Small intestine (tissue), 7 donors: ENCODE results near the gene U2AF2. TPM values are rescaled to one million over a fixed set of nuclear protein-coding genes. Genes with fewer than 3 reads are reported as not detected.

Experiments
- DNase-seq, 2 donors: peaks; one replicate each; pipeline versions ENCODE4 v3.0.0 to v3.0.0-alpha.2; 2013
- FAIRE-seq: peaks from 2 replicates; lab custom pipeline; 2012; peaks lifted over from hg19 to GRCh38; lab: Jason Lieb, UNC
- H3K27ac ChIP-seq, 3 donors: one replicate each; pipeline ENCODE4 v1.5.1; 2013; ENCODE audit warnings: low read length in 2 of 3, mild to moderate bottlenecking in 2 of 3, control low read depth in 1 of 3, inconsistent platforms in 1 of 3, low read depth in 1 of 3, moderate library complexity in 1 of 3
- H3K27me3 ChIP-seq, 3 donors: one replicate each; pipeline ENCODE4 v1.6.1; 2013; ENCODE audit warnings: low read length in 3 of 3, inconsistent platforms in 1 of 3; ENCODE audit not compliant: control insufficient read depth in 3 of 3, insufficient read depth in 3 of 3
- H3K36me3 ChIP-seq, 3 donors: one replicate each; pipeline ENCODE4 v1.6.1; 2013; ENCODE audit warnings: low read length in 3 of 3, inconsistent platforms in 1 of 3, low read depth in 1 of 3, mild to moderate bottlenecking in 1 of 3, moderate library complexity in 1 of 3; ENCODE audit not compliant: control insufficient read depth in 3 of 3, insufficient read depth in 2 of 3
- H3K4me1 ChIP-seq, 3 donors: one replicate each; pipeline ENCODE4 v1.6.1; 2013; ENCODE audit warnings: low read length in 2 of 3, inconsistent platforms in 1 of 3, low read depth in 1 of 3, mild to moderate bottlenecking in 1 of 3, moderate library complexity in 1 of 3; ENCODE audit not compliant: control insufficient read depth in 3 of 3, insufficient read depth in 2 of 3
- H3K4me3 ChIP-seq, 3 donors: one replicate each; pipeline ENCODE4 v1.5.1; 2013; ENCODE audit warnings: low read length in 3 of 3, control low read depth in 1 of 3, inconsistent platforms in 1 of 3, low read depth in 1 of 3, mild to moderate bottlenecking in 1 of 3, moderate library complexity in 1 of 3
- H3K9me3 ChIP-seq, 2 donors: one replicate each; pipeline ENCODE4 v1.6.1; 2013; ENCODE audit warnings: low read depth in 1 of 2, low read length in 1 of 2; ENCODE audit not compliant: control insufficient read depth in 2 of 2, insufficient read depth in 1 of 2
- WGBS, 3 donors: extraction: QIAGEN DNeasy Blood & Tissue Kit; methylation state at CpG; one replicate each; pipeline ENCODE4 v1.1.7; 2013; 5-methylcytosine and 5-hydroxymethylcytosine counted together
- polyA plus RNA-seq, 4 donors: library from polyadenylated mRNA; stranded (reverse) in 3 of 4; unstranded in 1 of 4; fragments of 200-250 nt in 3 of 4; fragments of 120-200 nt in 1 of 4; gene quantifications; one replicate each; pipeline versions ENCODE4 v1.2.1 to v1.2.3, GENCODE V29; 2013
- donor health status: healthy with polysubstance abuse.
- donor health status: control.
- donor health status: control.
- donor health status: Bipolar disorder and iron deficiency.
- donor health status: healthy.

Gene U2AF2
- polyA plus RNA-seq, 4 donors, result 74.0 to 161 (median 115) TPM

DNA sequence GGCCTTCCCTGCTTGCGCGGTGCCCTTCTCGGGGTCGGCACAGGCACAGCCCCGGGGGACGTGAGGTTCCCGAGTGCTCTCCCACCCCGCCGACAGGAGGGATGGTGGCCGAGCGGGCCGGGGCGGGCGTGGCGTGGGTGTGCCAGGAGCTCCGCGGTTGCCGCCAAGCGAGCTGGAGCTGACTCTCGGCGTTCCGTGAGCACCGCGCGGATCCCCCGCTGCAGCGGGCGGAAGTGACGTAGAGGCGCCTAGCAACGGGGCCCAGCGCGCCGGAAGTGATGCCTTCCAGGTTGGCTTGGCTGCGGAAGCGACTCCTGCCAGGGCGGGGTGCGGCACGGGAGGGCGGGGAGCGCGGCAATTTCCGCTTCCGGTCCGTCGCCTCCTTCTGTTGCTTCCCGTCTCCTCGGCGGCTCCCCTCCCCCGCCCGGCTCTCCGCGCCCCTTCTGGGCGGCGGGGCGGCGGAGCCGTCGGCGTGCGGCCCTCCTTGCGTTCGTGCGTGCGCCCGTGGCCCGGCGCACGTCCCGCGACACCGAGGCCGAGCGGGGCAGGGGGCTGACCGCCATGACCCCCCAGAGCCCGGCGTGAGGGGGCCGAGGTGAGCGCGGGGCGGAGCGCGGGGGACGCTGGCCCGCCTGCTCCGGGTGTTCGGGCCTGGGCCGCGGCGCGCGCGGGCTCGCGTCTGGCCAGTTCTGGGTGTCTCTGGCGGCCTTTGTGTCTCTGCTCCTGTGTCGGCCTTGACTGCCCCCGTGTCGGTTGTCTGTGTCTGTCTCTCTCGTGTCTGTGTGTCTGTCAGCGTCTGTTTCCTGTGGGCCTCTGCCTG is 20.2 kb downstream of the U2AF2 start, which contains the start of gene EPN1:
Gene EPN1 (plus strand): TSS at position 386 of the 820 bp plus-strand sequence. CDS start 3,402 bp downstream, outside the sequence.
- FAIRE-seq (no peak), DNase-seq (peak; percentile 96 to 98)
- peaks cover 6 to 44% (median 11%) of the 10 kb centered on the region in 3 donors for H3K4me1 ChIP-seq
- 0 to 1% (median 1%) methylated on average over 54 to 101 of the region's 101 CpGs for WGBS, 3 donors
- no peaks in the 10 kb centered on the region for H3K9me3 ChIP-seq
- H3K27me3 ChIP-seq, result no peaks in the 10 kb centered on the region
- peak within 1 kb of the TSS; percentile 79 to 98 (median 94) for H3K4me3 ChIP-seq
- peaks cover 15 to 62% (median 19%) of the 10 kb centered on the region in 3 donors for H3K36me3 ChIP-seq
- peak within 1 kb of the TSS; percentile 80 to 92 (median 92) for H3K27ac ChIP-seq

DNA sequence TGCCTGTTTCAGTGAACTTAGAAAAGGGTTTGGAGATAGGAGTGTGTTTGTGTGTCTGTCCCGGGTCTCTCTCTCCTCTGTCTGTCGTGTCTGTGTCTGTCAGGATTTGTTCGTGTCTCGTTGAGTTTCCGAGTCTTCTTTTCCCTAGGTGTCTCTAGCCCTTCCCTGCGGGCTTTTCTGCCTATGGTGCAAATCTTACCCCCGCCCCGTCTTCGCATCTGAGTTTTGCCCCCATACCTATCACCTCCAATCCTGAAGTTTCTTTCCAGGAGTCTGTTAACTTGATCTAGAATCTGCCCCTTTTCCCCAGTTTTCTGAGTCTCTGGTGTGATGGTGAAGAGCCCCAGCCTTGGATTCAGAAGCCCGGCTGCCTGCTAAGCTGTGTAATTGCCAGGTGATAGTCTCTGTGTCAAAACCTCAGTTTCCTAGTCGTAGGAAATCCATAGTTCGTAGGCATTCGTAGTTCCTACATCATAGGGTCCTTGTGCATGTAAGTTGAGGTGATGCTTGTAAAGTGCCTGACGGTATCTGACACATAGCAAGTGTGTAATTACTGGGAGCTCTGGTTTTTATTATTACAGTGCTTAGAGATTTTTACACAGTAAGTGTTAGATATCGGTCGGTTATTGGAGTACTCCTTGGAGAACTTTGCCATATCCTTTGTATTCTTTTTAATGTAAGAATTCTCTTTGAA is 21.0 kb downstream of the U2AF2 start:
- Histone ChIP-seq H3K4me3 (peak overlapping the region; percentile 79 to 98 (median 94)), H3K36me3 (peaks cover 12 to 62% (median 15%) of the 10 kb centered on the region in 3 donors), H3K9me3 (no peaks in the 10 kb centered on the region), H3K27me3 (no peaks in the 10 kb centered on the region), H3K27ac (peak overlapping the region; percentile 80 to 92 (median 92)), H3K4me1 (peaks cover 6 to 42% (median 11%) of the 10 kb centered on the region in 3 donors)
- DNase-seq (peak in 1 of 2 donors; percentile 30), FAIRE-seq (no peak)
- WGBS, 3 donors, result 3 to 11% (median 6%) methylated on average over 16 of the region's 16 CpGs

DNA sequence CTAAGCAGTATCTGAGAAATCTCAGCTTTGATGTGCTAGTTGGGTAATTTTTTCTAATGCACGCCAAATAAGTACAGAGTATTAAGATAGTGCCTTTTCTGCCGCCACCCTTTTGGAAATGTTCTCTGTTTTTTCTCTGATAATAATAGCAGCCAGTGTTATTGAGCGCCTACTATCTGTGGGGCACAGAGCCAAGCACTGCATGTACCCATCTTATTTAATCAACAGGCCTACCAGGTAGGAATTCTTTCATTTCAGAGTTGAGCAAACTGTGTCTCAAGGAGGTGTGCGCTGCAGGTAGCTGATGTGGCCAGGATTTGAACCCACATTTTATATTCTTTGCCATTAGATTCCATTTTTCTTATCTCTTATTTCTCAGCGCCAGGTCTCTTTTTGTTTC is 21.5 kb downstream of the U2AF2 start:
- DNase-seq (peak in 1 of 2 donors; percentile 82), FAIRE-seq (no peak)
- no peaks in the 10 kb centered on the region for H3K27me3 ChIP-seq
- peak overlapping the region; percentile 77 to 87 (median 80) for H3K27ac ChIP-seq
- H3K36me3 ChIP-seq, result peaks cover 9 to 64% (median 17%) of the 10 kb centered on the region in 3 donors
- H3K4me1 ChIP-seq, result peaks cover 6 to 45% (median 11%) of the 10 kb centered on the region in 3 donors
- 16 to 57% (median 35%) methylated on average over 5 of the region's 5 CpGs for WGBS, 3 donors
- peak overlapping the region in 2 of 3 donors; percentile 79 to 94 for H3K4me3 ChIP-seq
- no peaks in the 10 kb centered on the region for H3K9me3 ChIP-seq

DNA sequence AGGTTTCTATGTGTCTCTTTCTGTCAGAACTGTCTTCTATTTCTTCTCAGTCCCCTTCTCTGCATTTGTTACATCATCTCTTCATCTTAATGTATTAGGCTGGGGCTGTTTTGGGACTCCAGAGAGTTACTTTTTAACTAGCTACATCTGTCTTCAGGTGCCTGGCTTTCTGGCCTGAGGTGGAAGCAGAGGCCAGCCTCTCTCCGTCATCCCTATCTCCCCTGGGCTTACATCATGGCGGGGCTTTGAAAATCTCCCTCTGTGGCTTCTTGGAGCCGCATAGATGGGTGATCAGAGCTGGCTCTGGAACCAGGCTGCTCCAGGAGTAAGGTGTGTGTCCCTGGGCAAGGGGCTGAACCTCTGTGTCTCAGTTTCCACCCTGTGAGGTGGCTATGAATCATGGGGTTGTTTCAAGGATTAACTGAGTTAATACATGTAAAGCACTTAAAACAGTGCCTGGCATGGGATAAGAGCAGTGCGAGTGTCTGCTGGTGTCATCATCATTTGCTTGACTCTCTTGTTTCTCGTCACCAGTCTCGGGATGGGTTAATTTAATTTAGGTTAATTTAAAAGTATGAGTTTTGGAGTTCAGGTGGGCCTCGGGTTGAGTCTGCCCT is 22.2 kb downstream of the U2AF2 start:
- Histone ChIP-seq H3K27me3 (no peaks in the 10 kb centered on the region), H3K4me1 (peaks cover 6 to 45% (median 11%) of the 10 kb centered on the region in 3 donors), H3K36me3 (peaks cover 8 to 65% (median 17%) of the 10 kb centered on the region in 3 donors), H3K4me3 (peak overlapping the region in 2 of 3 donors; percentile 79 to 94), H3K9me3 (no peaks in the 10 kb centered on the region), H3K27ac (peak overlapping the region; percentile 77 to 87 (median 80))
- 22 to 48% (median 35%) methylated on average over 7 of the region's 7 CpGs for WGBS, 3 donors
- DNase-seq, result peak in 1 of 2 donors; percentile 17
- FAIRE-seq, result no peak

DNA sequence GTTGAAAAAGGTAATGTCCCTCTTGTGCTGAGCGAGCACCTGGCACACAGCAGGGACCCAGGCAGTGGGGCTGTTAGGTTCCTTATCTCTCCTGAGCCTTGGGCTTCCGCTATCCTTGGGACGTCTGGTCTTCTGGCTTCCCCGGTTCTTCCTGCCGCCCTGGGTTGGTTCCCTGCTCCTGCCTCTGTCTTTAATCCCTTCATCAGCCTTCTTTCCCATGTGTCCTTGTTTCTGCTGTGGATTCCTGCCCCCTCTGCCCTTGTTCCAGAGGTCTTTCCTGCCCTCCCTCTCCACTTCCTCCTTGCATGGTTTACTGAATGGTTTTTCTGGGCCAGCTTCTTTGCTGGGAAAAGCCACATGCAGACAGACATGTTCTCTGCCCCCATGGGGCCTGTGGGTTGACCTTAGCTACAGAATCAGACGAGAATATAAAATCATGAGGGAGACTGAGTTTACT is 22.8 kb downstream of the U2AF2 start:
- Histone ChIP-seq H3K4me3 (peak overlapping the region in 2 of 3 donors; percentile 79 to 94), H3K9me3 (no peaks in the 10 kb centered on the region), H3K36me3 (peaks cover 5 to 68% (median 17%) of the 10 kb centered on the region in 3 donors), H3K27ac (peak overlapping the region; percentile 77 to 87 (median 80)), H3K4me1 (peaks cover 6 to 45% (median 11%) of the 10 kb centered on the region in 3 donors), H3K27me3 (no peaks in the 10 kb centered on the region)
- FAIRE-seq (no peak), DNase-seq (peak; percentile 71 to 75)
- 20 to 49% (median 24%) methylated on average over 6 of the region's 6 CpGs for WGBS, 3 donors

DNA sequence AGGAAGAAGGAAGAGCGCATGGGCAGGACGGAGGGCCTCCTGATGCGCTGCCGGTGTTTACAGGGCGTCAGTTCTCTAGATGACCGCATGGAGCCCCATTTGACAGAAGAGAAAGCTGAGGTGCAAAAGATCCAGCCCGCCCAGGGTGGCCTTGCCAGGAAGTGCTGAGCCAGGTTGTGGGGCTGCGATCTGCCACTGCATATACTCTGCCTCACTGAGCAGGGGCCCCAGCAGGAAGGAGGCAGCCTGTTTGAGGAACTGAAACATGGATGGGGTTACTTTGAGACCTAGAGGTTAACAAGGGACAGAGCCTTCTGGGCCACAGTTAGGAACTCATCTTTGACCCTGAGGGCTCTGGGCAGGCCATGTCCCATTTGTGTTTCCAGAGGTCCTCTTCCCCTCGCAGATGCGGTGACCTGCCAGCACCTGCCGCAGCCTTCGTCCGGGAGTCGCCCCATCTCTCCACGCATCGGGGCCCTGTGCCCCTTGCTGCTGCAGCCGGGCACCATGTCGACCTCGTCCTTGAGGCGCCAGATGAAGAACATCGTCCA is 23.4 kb downstream of the U2AF2 start:
- DNase-seq (no peak), FAIRE-seq (no peak)
- peaks cover 6 to 47% (median 11%) of the 10 kb centered on the region in 3 donors for H3K4me1 ChIP-seq
- peaks cover 5 to 68% (median 17%) of the 10 kb centered on the region in 3 donors for H3K36me3 ChIP-seq
- peak overlapping the region; percentile 77 to 87 (median 80) for H3K27ac ChIP-seq
- WGBS, 3 donors, result 72 to 80% (median 79%) methylated on average over 20 to 21 of the region's 21 CpGs
- H3K27me3 ChIP-seq, result no peaks in the 10 kb centered on the region
- H3K9me3 ChIP-seq, result no peaks in the 10 kb centered on the region
- peak overlapping the region in 1 of 3 donors; percentile 79 for H3K4me3 ChIP-seq

DNA sequence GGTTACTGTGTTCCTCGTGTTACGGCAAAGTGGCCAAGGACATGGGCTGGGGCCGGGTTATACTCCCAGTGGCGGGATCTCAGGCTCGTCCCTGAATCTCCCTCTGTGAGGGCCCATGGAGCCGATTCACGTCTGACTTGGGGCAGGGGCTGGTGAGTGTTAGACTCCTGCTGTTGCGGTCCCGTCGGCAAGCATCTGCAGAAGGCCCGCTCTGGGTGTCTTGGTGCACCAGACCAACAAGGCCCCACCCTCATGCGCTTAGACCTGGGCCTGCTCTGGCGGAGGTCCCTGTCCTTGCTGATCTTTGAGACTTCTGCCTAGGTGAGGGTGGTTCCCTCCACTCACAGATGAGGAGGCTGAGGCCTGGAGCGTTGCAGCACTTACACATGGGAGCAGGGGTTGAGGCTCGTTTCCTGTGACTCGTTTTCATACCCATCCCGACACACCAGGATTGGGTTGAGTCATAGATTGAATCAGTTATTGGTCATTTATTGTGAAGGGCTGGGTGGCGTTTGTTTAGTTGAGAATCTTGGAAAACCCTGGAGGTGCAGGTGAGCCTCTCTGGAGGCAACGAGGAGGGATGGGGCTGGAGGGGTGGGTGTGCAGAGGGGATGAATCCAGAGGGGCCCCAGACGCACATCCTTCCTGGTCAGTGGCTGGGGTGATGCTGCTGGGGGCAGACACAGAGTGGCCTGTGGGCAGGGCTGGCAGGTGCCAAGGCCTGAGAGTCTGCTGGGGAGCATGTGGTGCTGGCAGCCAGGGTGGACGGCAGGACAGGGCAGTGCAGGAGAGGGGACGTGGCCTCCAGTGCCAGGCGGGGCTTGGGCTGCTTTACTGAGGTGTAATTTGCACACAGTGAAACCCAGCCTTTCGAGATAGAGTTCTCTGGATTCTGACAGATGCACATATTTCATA is 24.8 kb downstream of the U2AF2 start:
- 65 to 81% (median 66%) methylated on average over 24 of the region's 24 CpGs for WGBS, 3 donors
- peak in 1 of 2 donors; percentile 38 for DNase-seq
- peaks cover 0 to 62% (median 17%) of the 10 kb centered on the region in 3 donors for H3K36me3 ChIP-seq
- no peak overlapping the region for H3K4me3 ChIP-seq
- no peaks in the 10 kb centered on the region for H3K9me3 ChIP-seq
- no peak for FAIRE-seq
- peaks cover 6 to 57% (median 11%) of the 10 kb centered on the region in 3 donors for H3K4me1 ChIP-seq
- peak overlapping the region in 2 of 3 donors; percentile 65 to 80 for H3K27ac ChIP-seq
- H3K27me3 ChIP-seq, result no peaks in the 10 kb centered on the region
